ENCODE data around the gene WDR7.

The WDR7 gene

GRCh38 chr18:56815926-56816325 is 164.8 kb downstream of the WDR7 start:
- no peak for DNase-seq

- DNase-seq, result no peak
Measured at GRCh38 chr18:56823986-56824565, 172.9 kb downstream of the WDR7 start.

- DNase-seq, result no peak
Measured at GRCh38 chr18:56825321-56825720, 174.2 kb downstream of the WDR7 start.

- DNase-seq, result no peak
Measured at GRCh38 chr18:56825878-56826277, 174.7 kb downstream of the WDR7 start.

- DNase-seq, result no peak
Measured at GRCh38 chr18:56831988-56832387, 180.8 kb downstream of the WDR7 start.

GRCh38 chr18:56835331-56835730 is 184.2 kb downstream of the WDR7 start:
- no peak for DNase-seq

- DNase-seq, result no peak
Measured at GRCh38 chr18:56836173-56836572, 185.0 kb downstream of the WDR7 start.

GRCh38 chr18:56841836-56842235 is 190.7 kb downstream of the WDR7 start:
- no peak for DNase-seq

- DNase-seq, result no peak
Measured at GRCh38 chr18:56843241-56843640, 192.1 kb downstream of the WDR7 start.

GRCh38 chr18:56844556-56844955 is 193.4 kb downstream of the WDR7 start:
- DNase-seq, result no peak

GRCh38 chr18:56851774-56852173 is 200.6 kb downstream of the WDR7 start:
- no peak for DNase-seq

GRCh38 chr18:56853961-56854360 is 202.8 kb downstream of the WDR7 start:
- peak; percentile 47 for DNase-seq

- peak; percentile 79 for DNase-seq
Measured at GRCh38 chr18:56861244-56861643, 210.1 kb downstream of the WDR7 start.

GRCh38 chr18:56869189-56869777 is 218.1 kb downstream of the WDR7 start:
- peak; percentile 23 for DNase-seq

- DNase-seq, result no peak
Measured at GRCh38 chr18:56870982-56871381, 219.8 kb downstream of the WDR7 start.

- no peak for DNase-seq
Measured at GRCh38 chr18:56872140-56872539, 221.0 kb downstream of the WDR7 start.

GRCh38 chr18:56873441-56874140 is 222.4 kb downstream of the WDR7 start:
- DNase-seq, result peak; percentile 22

GRCh38 chr18:56878711-56879110 is 227.6 kb downstream of the WDR7 start:
- no peak for DNase-seq

- no peak for DNase-seq
Measured at GRCh38 chr18:56884511-56884910, 233.4 kb downstream of the WDR7 start.

- DNase-seq, result no peak
Measured at GRCh38 chr18:56888978-56889377, 237.8 kb downstream of the WDR7 start.

GRCh38 chr18:56889621-56890020 is 238.5 kb downstream of the WDR7 start:
- DNase-seq, result no peak

GRCh38 chr18:56890632-56891031 is 239.5 kb downstream of the WDR7 start:
- no peak for DNase-seq

GRCh38 chr18:56891116-56891515 is 240.0 kb downstream of the WDR7 start:
- no peak for DNase-seq

GRCh38 chr18:56891870-56892269 is 240.7 kb downstream of the WDR7 start:
- no peak for DNase-seq

- no peak for DNase-seq
Measured at GRCh38 chr18:56897122-56897521, 246.0 kb downstream of the WDR7 start.

All from NCI-H774 (cell line).